HepG2 (cell line): ENCODE measurements around the gene USP2. TPM values are rescaled to one million over a fixed set of nuclear protein-coding genes. Genes with fewer than 3 reads are reported as not detected.

ENCODE experiments used
- ATF5 ChIP-seq: sonication (generic); formaldehyde crosslinking; IDR thresholded peaks from 2 replicates; pipeline ENCODE4 v1.4.0; 2020; ENCODE audit warnings: mild to moderate bottlenecking, low read depth, missing genetic modification reagents
- CSRNP1 ChIP-seq: sonication (generic); formaldehyde crosslinking; IDR thresholded peaks from 2 replicates; pipeline ENCODE4 v1.8.1; 2023; ENCODE audit warnings: mild to moderate bottlenecking, missing genetic modification reagents
- DNMT1 ChIP-seq: sonication (generic); formaldehyde crosslinking; IDR thresholded peaks from 2 replicates; pipeline ENCODE4 v1.5.1; 2020; ENCODE audit warnings: mild to moderate bottlenecking, missing genetic modification reagents
- GTF2F1 ChIP-seq: fragments of 150-350 bp; IDR thresholded peaks from 2 replicates; pipeline ENCODE4 v1.6.1; 2014; ENCODE audit warnings: low read length
- HOXA3 ChIP-seq: sonication (generic); formaldehyde crosslinking; IDR thresholded peaks from 2 replicates; pipeline ENCODE4 v1.5.0; 2020; ENCODE audit warnings: missing genetic modification reagents
- KDM1A ChIP-seq: IDR thresholded peaks from 2 replicates; pipeline ENCODE4 v1.6.1; 2016; ENCODE audit warnings: missing compliant biosample characterization
- KIAA2018 ChIP-seq: sonication (generic); formaldehyde crosslinking; IDR thresholded peaks from 2 replicates; pipeline ENCODE4 v1.5.0; 2020; ENCODE audit warnings: mild to moderate bottlenecking, missing genetic modification reagents, borderline replicate concordance
- MEIS1 ChIP-seq: sonication (generic); formaldehyde crosslinking; IDR thresholded peaks from 2 replicates; pipeline ENCODE4 v1.9.0; 2021; ENCODE audit warnings: mild to moderate bottlenecking, missing genetic modification reagents, moderate library complexity, borderline replicate concordance
- RAD21 ChIP-seq: fragments of 450-650 bp; formaldehyde crosslinking; IDR thresholded peaks from 2 replicates; pipeline ENCODE4 v1.5.0; 2020; ENCODE audit warnings: mild to moderate bottlenecking
- SP5 ChIP-seq: IDR thresholded peaks from 2 replicates; pipeline ENCODE4 v1.6.1; 2016; ENCODE audit warnings: low read depth, borderline replicate concordance
- STAT6 ChIP-seq: sonication (generic); formaldehyde crosslinking; IDR thresholded peaks from 2 replicates; pipeline ENCODE4 v1.4.0; 2020; ENCODE audit warnings: missing genetic modification reagents, mild to moderate bottlenecking, borderline replicate concordance
- ZNF282 ChIP-seq: fragments of 450-650 bp; IDR thresholded peaks from 2 replicates; pipeline ENCODE4 v1.6.1; 2018; ENCODE audit not compliant: partially characterized antibody
- ZNF432 ChIP-seq: sonication (generic); formaldehyde crosslinking; IDR thresholded peaks from 2 replicates; pipeline ENCODE4 v1.5.0; 2020; ENCODE audit warnings: missing genetic modification reagents, mild to moderate bottlenecking, borderline replicate concordance
- ZNF530 ChIP-seq: sonication (generic); formaldehyde crosslinking; IDR thresholded peaks from 2 replicates; pipeline ENCODE4 v1.5.0; 2020; ENCODE audit warnings: low read depth, mild to moderate bottlenecking, missing genetic modification reagents
- ZNF549 ChIP-seq: sonication (generic); formaldehyde crosslinking; IDR thresholded peaks from 2 replicates; pipeline ENCODE4 v1.5.0; 2020; ENCODE audit warnings: missing genetic modification reagents
- ZNF776 ChIP-seq: sonication (generic); formaldehyde crosslinking; IDR thresholded peaks from 2 replicates; pipeline ENCODE4 v1.4.0; 2020; ENCODE audit warnings: mild to moderate bottlenecking, missing genetic modification reagents
- ZSCAN22 ChIP-seq: sonication (generic); formaldehyde crosslinking; IDR thresholded peaks from 2 replicates; pipeline ENCODE4 v1.4.0; 2020; ENCODE audit warnings: mild to moderate bottlenecking, missing genetic modification reagents
- polyA plus RNA-seq, 8 experiments: library from polyadenylated mRNA; depleted of rRNA in 3 of 8; stranded (reverse) in 7 of 8; unstranded in 1 of 8; fragments of >200 nt; fragmentation: Illumina TruSeq in 4 of 8; extraction: Trizol in 4 of 8; gene quantifications; 2 replicates each; pipeline versions ENCODE4 v1.2.1 to v1.2.3, GENCODE V29; 2011 to 2016; ENCODE audit warnings: low read depth in 4 of 8, missing spikeins in 1 of 8, mixed read lengths in 1 of 8; ENCODE audit not compliant: insufficient read depth in 1 of 8
- total RNA-seq, 5 experiments: library from RNA; depleted of rRNA; stranded (reverse); fragments of >200 nt; fragmentation: Illumina TruSeq; extraction: Trizol; gene quantifications; 2 replicates each; pipeline ENCODE4 v1.2.3, GENCODE V29; 2016; ENCODE audit warnings: low read depth in 1 of 5

Gene USP2
- total and polyA plus RNA-seq, 2 of the 13 experiments (the other 11 are each of a cell fraction or from before 2014, with no cell fraction given) = 2.5 to 6.0 TPM

GRCh38 chr11:119334174-119334930 is 47.1 kb downstream of the USP2 start, which contains the start of gene RNF26 (continued):
- 0 out of 2 replicates have a peak, but pooled peaks have one; percentile 50 for TF ChIP-seq KIAA2018 (CRISPR knock-in tag)
- TF ChIP-seq STAT6 (CRISPR knock-in tag) = no peak
- no peak for TF ChIP-seq ZNF530 (CRISPR knock-in tag)
- no peak; the same call in 1 of the 2 replicates for TF ChIP-seq SP5 (CRISPR knock-in tag)
- TF ChIP-seq CSRNP1 (CRISPR knock-in tag) = no peak
- no peak for TF ChIP-seq ATF5
- no peak for TF ChIP-seq RAD21
- no peak for TF ChIP-seq ZNF432 (CRISPR knock-in tag)
- no peak for TF ChIP-seq MEIS1 (CRISPR knock-in tag)
- no peak for TF ChIP-seq ZNF549 (CRISPR knock-in tag)
- no peak for TF ChIP-seq KDM1A (CRISPR knock-in tag)
- TF ChIP-seq ZNF776 = no peak; the same call in 1 of the 2 replicates
- no peak for TF ChIP-seq GTF2F1
- no peak for TF ChIP-seq ZNF282
- TF ChIP-seq HOXA3 (CRISPR knock-in tag) = peak; percentile 83
- no peak for TF ChIP-seq ZSCAN22 (CRISPR knock-in tag)
- TF ChIP-seq DNMT1 (CRISPR knock-in tag) = no peak
